ENCODE data around the gene ATP12A.
"Not testable (repeated sequence)": the region's sequence is repeated elsewhere in the genome, so short reads cannot be mapped to it uniquely, and the experiment has no call there.

Gene ATP12A

DNA sequence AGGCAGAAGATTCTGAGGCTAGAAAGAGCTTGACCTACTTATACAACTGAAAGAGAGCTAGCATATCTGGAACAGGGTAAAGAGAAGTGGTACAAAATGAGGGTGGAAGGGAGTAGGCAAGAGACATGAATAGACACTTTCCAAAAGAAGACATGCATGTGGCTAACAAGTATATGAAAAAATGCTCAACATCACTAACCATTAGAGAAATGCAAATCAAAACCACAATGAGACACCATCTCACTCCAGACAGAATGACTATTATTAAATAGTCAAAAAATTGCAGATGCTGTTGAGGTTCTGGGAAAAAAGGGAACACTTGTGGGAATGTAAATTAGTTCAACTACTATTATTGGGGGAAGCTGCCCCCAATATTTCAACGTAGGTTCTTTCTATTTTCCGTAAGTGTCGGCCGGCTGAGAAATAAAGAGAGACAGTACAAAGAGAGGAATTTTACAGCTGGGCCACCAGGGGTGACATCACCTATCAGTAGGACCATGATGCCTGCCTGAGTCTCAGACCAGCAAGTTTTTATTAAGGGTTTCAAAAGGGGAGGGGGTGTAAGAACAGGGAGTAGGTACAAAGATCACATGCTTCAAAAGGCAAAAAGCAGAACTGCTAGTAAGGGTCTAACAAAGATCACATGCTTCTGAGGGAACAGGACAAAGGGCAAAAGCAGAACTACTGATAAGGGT, 50.8 kb downstream of the ATP12A start:
- DNase-seq (ENCODE audit: low spot score) = not testable (repeated sequence)

DNA sequence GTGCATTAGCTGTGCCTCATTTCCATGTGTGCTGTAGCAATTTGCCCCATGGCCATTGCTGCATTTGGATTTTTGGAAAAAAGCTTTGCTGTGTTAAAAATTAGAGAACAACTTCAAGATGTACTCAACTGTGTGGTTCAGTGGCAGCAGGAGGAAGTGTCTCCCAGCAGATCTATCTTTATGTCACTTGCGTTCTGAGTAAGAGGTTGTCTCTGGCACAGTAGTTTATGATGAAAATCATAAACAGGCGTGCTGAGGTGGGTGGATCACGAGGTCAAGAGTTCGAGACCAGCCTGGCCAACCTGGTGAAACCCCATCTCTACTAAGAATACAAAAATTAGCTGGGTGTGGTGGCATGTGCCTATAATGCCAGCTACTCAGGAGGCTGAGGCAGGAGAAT, 54.7 kb downstream of the ATP12A start:
- DNase-seq (ENCODE audit: low spot score) = no peak

DNA sequence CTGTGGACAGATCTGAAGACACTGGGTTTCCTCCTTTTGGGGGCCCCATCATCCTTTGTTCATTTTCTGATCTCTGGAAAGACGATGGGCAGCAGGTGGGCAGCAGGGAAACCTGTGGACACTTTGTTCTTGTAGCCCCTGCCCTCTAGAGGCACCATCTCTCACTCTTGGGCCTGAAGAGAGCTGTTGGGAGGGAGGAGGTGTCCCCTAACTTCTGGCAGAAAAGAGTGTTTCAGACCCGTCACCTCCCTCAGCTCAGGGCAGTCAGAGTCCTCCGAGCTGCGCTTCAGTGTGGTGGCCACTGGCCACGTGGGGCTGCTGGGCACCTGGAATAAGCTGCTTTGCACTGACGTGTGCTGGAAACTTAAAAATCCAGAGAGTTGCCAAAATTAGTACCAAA, 56.8 kb downstream of the ATP12A start:
- no peak for DNase-seq (ENCODE audit: low spot score)

DNA sequence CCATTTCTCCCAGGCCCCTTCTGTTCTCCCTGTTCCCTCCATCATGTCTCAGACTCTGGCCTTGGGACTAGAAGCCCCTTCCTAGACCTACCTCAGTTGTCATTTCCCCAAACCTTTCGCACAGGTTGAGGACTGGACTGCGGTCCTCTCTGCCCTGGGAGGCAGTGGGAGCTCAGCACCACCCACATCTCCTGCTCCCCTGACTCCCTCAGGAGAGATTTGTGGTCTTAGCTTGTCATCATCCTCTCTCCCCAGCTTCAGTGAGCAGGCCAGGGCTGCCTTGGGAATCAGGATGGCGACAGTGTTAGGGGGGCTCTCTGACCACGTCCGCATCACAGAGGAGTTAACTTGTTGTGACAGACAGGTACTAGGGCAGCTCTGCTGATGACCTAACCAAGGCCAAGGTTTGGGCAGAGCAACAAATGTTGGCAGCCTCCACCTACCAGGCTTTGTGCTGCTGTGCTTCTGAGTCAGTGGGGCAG, 58.2 kb downstream of the ATP12A start:
- no peak for DNase-seq (ENCODE audit: low spot score)

DNA sequence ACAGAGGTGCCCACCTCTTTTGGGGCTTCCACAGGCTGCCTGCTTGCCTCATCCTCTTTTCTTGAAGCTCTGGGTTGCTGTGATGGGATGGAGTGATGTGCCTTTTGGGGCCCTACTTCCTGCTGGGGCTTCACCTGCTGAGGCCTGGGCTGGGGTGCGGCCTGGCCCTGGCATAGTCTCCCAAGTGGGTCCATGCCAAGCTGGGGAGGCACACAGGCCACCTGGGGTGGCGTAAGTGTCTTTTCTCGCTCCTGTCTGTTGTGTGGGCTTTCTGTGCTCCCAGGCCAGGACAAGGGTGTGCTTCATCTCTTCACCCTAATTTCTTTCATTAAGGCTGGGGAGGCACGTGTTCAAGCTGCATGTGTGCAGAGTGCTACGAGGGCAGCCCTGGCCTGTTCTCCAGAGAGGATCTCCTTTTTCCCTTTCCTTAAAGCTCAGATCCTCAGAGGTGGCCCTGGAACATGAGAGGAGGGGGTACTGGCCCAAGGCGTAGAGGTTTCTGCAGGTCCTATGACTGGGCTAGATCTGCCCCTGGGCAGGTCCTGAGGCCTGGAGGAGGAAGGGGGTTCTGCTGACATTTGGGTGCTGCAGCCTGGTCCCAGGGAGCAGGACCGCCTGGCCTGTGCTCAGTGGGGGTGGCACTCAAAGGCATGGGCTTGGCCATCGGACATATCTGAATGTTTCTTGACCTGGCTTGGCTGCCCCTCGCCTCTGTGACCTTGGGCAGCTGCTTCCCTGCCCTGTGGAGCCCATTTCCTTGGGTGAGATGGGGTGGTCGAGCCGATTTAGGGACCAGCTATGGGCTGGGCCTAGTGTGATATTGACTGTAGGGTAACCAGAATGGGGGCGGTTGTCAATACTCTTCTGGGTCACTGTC, 60.0 kb downstream of the ATP12A start:
- DNase-seq (ENCODE audit: low spot score) = no peak

DNA sequence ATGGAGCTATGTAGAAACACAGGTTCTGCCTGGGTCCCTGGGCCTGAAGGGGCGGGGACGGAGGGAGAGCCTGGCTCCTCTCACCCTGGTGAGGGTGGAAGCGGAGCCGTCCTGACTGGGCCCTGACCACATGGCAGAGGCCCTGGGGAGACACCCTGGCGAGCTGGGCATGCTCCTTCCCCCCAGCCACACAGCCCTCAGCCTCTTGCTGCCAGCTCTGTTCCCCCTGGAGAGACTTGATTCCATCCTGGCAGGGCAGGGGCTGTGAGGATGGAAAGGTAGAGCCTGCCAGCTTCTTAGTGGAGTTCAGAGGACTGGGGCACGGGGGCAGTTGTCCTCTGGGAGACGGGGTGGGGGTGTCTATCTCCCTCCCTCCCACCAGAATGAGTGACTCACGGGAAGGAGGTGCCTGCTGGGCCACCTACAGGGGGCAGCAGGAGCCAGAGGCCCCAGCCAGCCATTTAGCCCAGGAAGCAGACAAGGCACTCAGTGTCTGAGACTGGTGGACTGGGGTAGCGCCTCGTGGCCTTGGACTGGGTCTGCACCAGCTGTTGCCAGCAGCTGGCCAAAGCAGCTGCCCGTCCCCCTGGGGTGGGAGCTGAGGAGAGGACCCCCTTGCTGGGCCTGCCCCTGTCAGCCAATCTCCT, 60.9 kb downstream of the ATP12A start:
- DNase-seq (ENCODE audit: low spot score) = no peak

DNA sequence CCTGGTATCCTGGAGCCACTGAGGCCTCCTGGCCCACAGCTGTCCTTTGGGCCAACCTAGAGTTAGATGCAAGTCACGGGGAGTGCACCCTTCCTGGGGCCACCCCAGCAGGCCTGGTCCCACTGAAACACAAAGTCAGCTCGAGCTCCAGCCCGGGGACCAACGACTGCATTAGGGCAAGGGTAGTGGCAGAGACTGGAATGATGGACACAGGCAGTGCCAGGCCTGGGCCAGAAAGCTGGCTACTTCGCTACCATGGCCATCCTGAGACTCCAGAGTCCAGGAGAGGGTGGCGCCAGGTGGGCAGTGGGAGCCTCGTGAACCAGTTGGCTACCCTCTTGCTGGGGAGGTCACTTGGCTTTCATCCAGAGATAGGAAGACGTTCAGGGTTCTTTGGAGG, 61.6 kb downstream of the ATP12A start:
- DNase-seq (ENCODE audit: low spot score) = no peak

DNA sequence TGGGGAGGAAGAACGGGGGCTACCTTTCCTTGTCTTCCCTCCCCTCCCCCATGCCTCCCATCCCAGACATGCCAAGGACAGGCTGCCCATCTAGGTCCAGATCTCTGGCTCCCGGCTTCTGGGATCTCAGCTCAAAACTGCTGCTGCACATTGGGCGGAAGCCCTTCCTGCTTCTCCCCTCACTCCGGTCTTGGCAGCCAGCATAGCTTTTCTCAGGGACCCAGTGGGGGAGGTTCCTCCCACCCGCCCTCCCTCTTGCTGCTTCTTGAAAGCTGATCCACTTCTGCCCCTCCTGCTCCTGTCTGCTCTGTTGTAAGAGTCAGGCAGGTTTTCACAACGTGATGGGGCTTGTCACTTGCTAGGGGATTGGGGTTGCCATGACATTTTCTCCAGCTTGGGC, 62.1 kb downstream of the ATP12A start:
- DNase-seq (ENCODE audit: low spot score) = no peak

DNA sequence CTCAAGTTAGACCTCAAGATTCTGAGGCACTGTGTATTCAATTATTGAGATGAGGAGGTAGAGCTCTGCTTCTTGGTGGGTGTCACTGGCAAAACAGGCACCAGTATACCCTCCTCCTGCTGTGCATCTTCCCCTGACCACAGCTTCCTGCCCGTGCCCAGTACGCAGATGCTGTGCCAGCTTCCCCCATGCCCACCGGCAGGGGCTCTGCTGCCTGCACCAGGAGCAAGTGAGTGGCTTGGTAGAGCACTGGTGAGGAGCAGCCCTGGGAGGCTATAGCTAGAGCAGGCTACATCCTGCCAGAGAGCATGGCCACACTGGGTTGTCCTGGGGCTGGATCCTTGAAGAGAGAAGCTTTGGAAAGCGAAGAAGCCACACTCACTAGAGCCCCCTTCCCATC, 62.8 kb downstream of the ATP12A start:
- DNase-seq (ENCODE audit: low spot score) = no peak

DNA sequence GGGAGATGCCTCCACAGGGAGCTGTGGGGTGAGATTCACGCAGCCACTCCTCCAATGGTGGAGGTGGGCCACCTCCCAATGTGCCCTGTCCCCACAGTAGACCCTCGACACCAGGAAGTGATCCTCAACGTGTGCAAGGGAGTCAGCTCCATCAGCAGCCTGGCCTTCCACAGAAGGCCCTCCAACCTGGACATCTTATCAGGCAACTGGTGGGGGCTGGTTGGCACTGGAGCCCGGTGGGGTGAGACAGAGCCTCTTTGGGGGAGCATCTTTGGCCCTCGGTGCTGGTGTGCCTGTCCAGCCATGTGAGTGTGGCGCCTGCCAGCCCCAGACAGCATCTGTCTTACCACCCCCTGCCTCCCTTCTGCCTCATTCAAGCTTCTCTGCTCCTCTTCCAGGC, 64.0 kb downstream of the ATP12A start:
- DNase-seq (ENCODE audit: low spot score) = no peak

DNA sequence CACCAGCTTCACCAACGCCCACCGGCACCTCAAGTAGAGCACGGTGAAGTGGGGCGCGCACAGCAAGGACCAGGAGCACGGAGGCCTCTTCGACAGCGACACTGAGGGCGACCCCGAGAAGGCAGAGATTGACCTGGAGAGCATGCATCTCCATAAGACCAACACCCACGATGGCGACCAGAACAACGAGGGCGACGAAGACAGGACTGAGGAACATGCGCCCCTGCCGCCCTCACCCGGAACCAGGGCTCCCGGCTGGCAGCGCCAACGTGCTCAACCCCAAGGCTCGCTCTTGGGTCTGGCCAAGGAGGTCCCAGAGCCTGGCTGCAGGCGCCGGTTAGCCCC, 65.3 kb downstream of the ATP12A start:
- no peak for DNase-seq (ENCODE audit: low spot score)

DNA sequence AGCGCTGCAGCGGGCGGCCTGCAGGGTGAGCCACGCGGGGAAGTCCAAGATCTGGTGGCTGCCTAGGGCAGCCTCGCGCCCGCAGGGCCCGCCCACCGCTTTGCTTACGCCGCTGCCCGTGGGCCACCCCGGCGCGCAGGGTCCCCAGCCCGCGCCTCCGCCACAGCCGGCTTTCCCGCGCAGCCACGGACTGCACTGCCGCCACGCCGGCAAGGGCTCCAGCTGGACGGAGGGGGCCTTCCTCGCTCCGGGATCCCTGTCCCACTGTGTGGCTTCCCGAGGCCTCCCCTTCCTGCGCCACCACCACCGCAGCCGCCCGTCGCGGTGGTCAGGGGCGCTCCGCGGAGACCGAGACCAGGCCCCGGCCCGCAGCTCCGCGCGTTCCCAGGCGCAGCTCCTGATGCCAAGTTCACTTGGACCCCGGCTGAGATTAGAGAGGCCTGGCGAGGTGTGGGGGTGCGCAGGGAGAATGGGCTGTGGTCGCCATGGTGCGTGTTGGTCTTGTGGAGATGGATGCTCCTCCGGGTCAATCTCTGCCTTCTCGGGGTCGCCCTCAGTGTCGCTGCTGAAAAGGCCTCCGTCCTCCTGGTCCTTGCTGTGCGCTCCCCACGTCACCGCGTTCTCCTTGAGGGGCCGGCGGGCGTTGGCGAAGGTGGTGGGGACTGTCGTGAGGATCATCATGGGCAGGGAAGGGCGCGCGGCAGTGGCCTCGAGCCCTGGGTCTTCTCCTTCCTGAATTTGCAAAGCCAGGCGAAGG, 65.8 kb downstream of the ATP12A start:
- no peak for DNase-seq (ENCODE audit: low spot score)

DNA sequence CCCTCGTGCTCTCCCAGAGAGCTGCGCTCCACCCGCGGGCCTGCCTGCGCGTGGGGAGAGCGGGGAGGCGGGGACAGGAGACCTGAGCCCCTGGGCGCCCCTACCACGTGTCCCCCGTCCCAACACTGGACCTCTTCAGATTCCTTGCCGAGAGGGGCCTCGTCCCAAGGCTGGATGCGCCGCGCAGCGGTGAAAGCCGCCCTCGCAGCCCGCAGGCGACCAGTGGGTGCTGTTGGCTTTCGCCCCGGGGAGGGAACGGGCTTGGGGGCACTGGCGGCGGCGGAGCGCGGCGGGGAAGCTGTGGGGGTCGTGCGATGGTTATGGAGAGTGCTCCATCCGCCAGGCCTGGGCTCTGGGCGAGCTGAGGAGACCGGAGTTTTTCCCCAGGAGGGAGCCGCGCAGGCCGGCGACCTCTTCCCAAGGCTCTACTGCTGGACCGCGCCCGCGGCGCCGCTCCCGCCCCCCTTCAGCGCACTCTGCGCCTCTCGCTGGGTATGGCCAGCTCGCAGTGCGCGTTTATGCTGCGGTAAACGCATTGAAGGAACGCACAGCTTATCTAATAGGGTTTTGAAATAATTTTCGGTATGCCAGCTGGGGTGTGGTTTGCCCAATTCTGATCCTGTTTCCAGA, 66.5 kb downstream of the ATP12A start:
- DNase-seq (ENCODE audit: low spot score) = no peak

DNA sequence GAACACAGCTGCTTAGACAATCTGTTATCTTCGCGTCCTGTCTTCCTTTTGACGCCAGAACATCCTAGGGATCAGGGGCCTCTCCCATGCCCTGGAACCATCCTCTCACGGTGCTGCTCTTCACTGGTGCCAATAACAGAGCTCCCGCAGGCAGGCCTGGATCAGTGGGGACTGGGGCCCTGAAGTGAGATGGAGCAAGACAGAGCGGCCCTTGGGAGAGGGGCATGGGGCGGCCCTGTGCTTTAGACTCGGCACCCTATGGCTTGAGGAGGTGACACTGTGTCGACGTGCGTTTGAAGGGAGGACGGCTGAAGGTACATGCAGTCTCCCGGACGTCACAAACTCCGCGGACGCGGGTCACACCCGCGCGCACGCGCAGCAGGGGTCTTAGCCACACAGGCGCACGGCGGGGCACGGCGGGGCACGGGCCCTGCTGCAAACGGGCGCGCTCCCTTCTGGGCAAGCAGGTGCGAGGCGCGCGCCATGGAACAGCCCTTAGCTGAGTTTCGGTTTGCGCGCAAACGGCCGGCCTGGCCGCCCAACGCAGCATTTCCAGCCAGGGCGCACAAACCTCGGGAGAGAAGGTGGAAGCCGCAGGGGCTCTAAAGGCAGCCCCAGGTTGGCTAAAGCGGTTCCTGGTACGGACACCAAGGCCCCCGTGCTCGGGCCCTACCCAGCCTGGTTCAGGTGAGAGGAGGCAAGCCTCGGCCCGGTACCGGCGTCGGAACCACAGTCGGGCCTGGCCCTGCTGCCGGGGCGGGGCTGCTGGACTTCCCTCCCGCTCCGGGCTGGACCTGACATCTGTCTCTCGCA, 67.2 kb downstream of the ATP12A start:
- DNase-seq (ENCODE audit: low spot score) = no peak

DNA sequence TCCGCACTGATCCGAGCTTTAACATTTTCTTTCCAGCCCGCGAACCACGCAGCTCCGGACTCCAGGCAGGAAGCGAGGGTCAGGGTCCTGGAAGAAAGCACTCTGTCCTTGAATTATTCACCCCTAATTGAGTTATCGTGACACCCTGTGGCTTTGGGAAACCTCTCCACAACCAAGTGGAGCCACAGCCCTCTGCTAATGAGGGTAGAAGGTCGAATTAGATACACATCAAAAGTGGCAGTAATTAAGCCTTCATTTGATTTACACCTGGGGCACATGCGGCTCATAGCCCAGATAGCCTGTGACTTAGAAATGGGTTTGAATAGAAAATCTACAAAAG, 67.8 kb downstream of the ATP12A start:
- DNase-seq (ENCODE audit: low spot score) = no peak

DNA sequence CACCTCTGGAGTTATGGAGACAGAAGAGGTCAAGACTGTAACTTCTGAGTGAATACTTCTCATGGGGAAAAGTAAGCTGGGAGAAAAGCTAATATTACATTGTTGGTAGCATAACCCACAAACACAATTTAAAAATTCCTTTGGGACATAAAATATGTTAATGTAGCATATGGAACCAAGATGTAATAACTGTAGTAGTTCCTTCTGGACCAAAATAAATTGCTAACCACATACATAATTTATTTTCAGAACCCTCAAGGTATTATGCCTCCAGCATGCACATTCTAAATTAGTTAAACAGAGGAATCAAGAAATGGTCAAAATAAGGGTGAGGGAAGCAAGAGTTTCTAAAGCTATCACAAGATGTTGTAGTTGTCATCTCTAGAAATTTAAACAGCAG, 79.0 kb downstream of the ATP12A start:
- DNase-seq (ENCODE audit: low spot score) = no peak

Data from HuH-7.5 (cell line).